Bronchial epithelial cell (primary cell): ENCODE results near the gene CD46. TPM values are rescaled to one million over a fixed set of nuclear protein-coding genes. Genes with fewer than 3 reads are reported as not detected.
A peak's percentile ranks its signal among the peaks of the same experiment; 100 is the strongest.

Experiments
- DNase-seq: peaks from one replicate; pipeline ENCODE4 v3.0.0-alpha.2; 2010; ENCODE audit warnings: low read depth
- FAIRE-seq: peaks from 2 replicates; lab custom pipeline; 2011; peaks lifted over from hg19 to GRCh38; lab: Jason Lieb, UNC
- H3K27me3 ChIP-seq: 2 replicates; pipeline ENCODE4 v1.5.1; 2011; ENCODE audit warnings: low read length; ENCODE audit not compliant: control insufficient read depth, insufficient read depth
- H3K36me3 ChIP-seq: 2 replicates; pipeline ENCODE4 v1.5.1; 2011; ENCODE audit warnings: low read length; ENCODE audit not compliant: control insufficient read depth, insufficient read depth
- H3K4me3 ChIP-seq: 2 replicates; pipeline ENCODE4 v1.5.1; 2011; ENCODE audit warnings: mild to moderate bottlenecking, low read depth, low read length, control low read depth
- total RNA-seq: library from RNA; depleted of rRNA; stranded (reverse); fragments of >200 nt; gene quantifications from 2 replicates; pipeline ENCODE4 v1.2.1, GENCODE V29; 2014
- TF ChIP-seq, protein P1 (sequence below): IDR thresholded peaks from 2 replicates; pipeline ENCODE4 v1.5.1; 2011; ENCODE audit warnings: mild to moderate bottlenecking, moderate library complexity, low read length, control low read depth, inconsistent platforms; ENCODE audit not compliant: insufficient read depth, severe bottlenecking

CD46 gene
- total RNA-seq, 1 donor from 2014 or later = 128 TPM

DNA sequence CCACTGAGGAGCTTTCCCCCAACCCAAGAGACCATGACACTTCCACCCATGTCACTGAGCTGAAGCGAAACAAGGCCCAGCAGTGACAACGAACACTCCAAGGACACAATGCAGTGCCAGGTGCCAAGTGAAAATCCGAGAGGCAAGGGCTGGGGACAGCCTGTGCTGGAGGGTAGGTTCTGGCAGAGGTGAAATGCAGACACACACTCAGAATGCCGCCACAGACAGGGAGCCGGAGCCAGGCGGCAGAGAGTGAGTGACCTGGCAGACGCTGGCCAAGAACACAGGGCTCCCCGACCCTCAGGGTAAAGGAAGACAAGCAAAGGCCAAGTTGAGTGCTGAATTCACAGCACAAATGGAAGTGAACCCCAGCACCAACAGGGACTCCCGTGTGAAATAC is 78.9 kb downstream of the CD46 start:
- TF ChIP-seq, protein P1, sequence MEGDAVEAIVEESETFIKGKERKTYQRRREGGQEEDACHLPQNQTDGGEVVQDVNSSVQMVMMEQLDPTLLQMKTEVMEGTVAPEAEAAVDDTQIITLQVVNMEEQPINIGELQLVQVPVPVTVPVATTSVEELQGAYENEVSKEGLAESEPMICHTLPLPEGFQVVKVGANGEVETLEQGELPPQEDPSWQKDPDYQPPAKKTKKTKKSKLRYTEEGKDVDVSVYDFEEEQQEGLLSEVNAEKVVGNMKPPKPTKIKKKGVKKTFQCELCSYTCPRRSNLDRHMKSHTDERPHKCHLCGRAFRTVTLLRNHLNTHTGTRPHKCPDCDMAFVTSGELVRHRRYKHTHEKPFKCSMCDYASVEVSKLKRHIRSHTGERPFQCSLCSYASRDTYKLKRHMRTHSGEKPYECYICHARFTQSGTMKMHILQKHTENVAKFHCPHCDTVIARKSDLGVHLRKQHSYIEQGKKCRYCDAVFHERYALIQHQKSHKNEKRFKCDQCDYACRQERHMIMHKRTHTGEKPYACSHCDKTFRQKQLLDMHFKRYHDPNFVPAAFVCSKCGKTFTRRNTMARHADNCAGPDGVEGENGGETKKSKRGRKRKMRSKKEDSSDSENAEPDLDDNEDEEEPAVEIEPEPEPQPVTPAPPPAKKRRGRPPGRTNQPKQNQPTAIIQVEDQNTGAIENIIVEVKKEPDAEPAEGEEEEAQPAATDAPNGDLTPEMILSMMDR = no peak
- Histone ChIP-seq H3K36me3 (no peaks in the 10 kb centered on the region), H3K4me3 (no peak overlapping the region), H3K27me3 (no peaks in the 10 kb centered on the region)
- DNase-seq = no peak
- FAIRE-seq = no peak

DNA sequence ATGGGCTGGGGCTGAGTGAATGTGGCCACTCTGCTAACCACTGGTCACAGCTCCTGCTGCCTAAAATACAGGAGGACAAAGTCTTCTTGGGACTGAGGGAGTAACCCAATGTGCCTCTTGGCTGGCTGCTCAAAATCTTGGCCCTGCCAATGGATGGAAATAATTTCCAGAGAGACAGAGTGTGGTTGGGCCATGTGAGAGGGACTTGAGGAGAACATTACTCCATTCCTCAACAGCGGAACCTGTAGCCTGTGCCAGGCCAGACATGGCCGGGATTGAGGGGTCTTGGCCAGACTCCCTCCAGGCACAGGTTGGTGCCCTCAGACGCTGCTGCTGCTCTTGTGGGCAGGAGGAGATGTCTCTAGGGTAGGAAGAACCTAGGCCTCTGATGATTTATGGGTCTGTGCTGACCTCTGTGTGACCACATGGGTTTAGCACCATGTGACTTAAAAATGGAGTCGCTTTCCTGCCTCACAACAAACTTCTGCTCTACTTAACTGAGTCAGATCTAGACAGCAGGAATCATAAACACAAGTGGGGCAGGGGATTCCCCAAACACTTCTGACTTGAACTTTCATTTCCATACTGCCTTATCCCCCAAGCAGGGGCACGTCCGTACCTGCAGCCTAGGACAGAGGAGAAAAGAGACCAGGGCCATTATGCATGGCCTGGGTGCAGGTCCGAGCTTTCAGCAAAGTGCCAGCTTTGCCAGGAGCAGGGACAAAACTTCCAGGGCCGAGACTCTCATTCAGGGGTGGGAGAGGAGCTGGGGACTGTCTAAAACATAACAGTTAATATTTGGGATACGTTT is 79.9 kb downstream of the CD46 start:
- H3K4me3 ChIP-seq = no peak overlapping the region
- TF ChIP-seq, protein P1 = no peak
- FAIRE-seq (no peak), DNase-seq (peak; percentile 82)
- H3K27me3 ChIP-seq = no peaks in the 10 kb centered on the region
- no peaks in the 10 kb centered on the region for H3K36me3 ChIP-seq

DNA sequence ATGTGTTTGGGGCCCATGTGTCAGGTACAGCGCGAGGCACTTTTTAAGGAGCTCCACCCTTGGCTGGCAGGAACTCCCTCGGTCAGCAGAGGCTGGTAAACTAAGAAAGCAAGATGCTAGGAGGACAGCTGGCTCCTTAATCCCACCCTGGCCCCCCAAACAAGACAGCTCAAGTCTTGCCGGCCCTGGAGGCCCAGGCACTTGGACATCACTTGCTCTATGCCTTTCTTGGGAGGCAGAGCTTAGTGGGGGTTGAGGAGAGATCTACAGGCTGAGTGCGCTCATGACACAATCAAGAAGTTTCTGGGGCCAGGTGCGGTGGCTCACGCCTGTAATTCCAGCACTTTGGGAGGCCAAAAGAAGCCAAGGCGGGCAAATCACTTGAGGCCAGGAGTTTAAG is 80.9 kb downstream of the CD46 start:
- no peaks in the 10 kb centered on the region for H3K27me3 ChIP-seq
- no peak overlapping the region for H3K4me3 ChIP-seq
- TF ChIP-seq, protein P1 = no peak
- H3K36me3 ChIP-seq = no peaks in the 10 kb centered on the region
- DNase-seq (no peak), FAIRE-seq (no peak)

GRCh38 chr1:207833381-207833780 is 81.5 kb downstream of the CD46 start:
- peaks cover 1% of the 10 kb centered on the region for H3K36me3 ChIP-seq
- H3K4me3 ChIP-seq = no peak overlapping the region
- no peak for FAIRE-seq
- TF ChIP-seq, protein P1 = no peak
- no peaks in the 10 kb centered on the region for H3K27me3 ChIP-seq
- no peak for DNase-seq

DNA sequence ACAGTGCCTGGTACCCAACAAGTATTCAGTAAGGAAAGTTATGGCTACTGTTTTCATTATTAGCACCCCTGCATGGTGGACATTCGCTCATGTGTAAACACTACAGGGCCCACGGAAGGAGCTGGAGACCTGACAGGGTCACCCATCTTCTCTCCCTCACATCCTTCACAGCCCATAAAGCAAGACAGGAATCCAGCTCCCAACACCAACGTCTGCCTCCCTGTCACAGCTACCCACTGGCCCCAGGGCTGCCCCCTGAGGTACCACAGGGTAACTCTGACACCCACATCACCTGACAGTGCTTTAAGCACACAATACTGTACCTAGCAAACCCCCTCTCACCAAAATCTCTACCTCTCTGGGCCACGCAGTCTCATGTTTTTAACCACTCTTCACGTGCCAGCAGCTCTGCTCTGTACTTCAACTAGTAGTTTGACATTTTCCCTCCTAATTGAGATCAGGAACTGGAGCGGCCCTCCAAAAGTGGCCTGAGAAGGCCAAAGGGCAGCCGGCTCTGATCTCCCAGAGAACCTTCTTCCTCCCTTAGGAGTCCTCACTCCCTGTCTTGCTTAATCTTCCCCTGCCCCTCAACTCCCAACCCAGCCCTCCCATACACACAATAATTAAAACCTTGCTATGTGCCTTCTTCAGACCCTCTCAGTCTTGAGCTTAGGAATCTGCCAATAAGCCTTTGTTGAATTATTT is 82.3 kb downstream of the CD46 start:
- Histone ChIP-seq H3K4me3 (no peak overlapping the region), H3K27me3 (no peaks in the 10 kb centered on the region), H3K36me3 (peaks cover 1% of the 10 kb centered on the region)
- FAIRE-seq (no peak), DNase-seq (no peak)
- TF ChIP-seq, protein P1 = no peak
